ENCODE data around the gene SLK.

Gene SLK

GRCh38 chr10:103949728-103950127 lies 17.2 kb upstream of the SLK start:
- H3K27me3 ChIP-seq (ENCODE audit: insufficient read depth, low read length), result no peaks in the 10 kb centered on the region
- H3K14ac ChIP-seq (ENCODE audit: low read length), result no peak overlapping the region
- no peak overlapping the region for H2BK12ac ChIP-seq (ENCODE audit: low read length)
- H3K4me3 ChIP-seq (ENCODE audit: low read depth, low read length), result no peak overlapping the region
- H2BK120ac ChIP-seq (ENCODE audit: insufficient read depth, low read length, poor library complexity), result no peak overlapping the region
- H3K4me1 ChIP-seq (ENCODE audit: control insufficient read depth in 1 of 2, insufficient read depth in 2 of 2, low read length in 2 of 2), result no peaks in the 10 kb centered on the region
- no peak for DNase-seq
- no peaks in the 10 kb centered on the region for H3K79me1 ChIP-seq (ENCODE audit: low read length)
- no peak overlapping the region for H3K9ac ChIP-seq (ENCODE audit: low read length)
- no peak overlapping the region for H3K27ac ChIP-seq (ENCODE audit: low read depth, low read length)
- no peak overlapping the region for H2AK5ac ChIP-seq (ENCODE audit: low read length)
- no peak overlapping the region for H3K23ac ChIP-seq (ENCODE audit: low read length)
- H4K12ac ChIP-seq (ENCODE audit: low read depth, low read length), result no peak overlapping the region
- H2BK5ac ChIP-seq (ENCODE audit: low read depth, low read length, poor library complexity), result no peak overlapping the region
- H3K4me2 ChIP-seq (ENCODE audit: low read length), result no peak overlapping the region
- no peak overlapping the region for H3K4ac ChIP-seq (ENCODE audit: low read depth, low read length)
- H3K9me3 ChIP-seq (ENCODE audit: insufficient read depth, low read depth, low read length), result no peaks in the 10 kb centered on the region
- no peak overlapping the region for H4K8ac ChIP-seq (ENCODE audit: low read depth, low read length)
- H3K79me2 ChIP-seq (ENCODE audit: control insufficient read depth, insufficient read depth, low read length, poor library complexity), result no peaks in the 10 kb centered on the region
- no peak overlapping the region for H2AFZ ChIP-seq (ENCODE audit: insufficient read depth, low read length, poor library complexity)
- no peak overlapping the region for H4K91ac ChIP-seq (ENCODE audit: low read depth, low read length)
- H3K18ac ChIP-seq (ENCODE audit: low read length), result no peak overlapping the region
- WGBS (ENCODE audit: extremely low coverage, insufficient coverage, insufficient read length), result no CpG with 5 or more reads among the region's 4 CpGs
- H3K36me3 ChIP-seq (ENCODE audit: control insufficient read depth in 1 of 2, insufficient read depth in 2 of 2, low read length in 2 of 2), result no peaks in the 10 kb centered on the region

GRCh38 chr10:103951183-103951582 lies 15.8 kb upstream of the SLK start:
- Histone ChIP-seq H3K79me1 (ENCODE audit: low read length) (no peaks in the 10 kb centered on the region), H3K4ac (ENCODE audit: low read depth, low read length) (no peak overlapping the region), H3K4me1 (ENCODE audit: control insufficient read depth in 1 of 2, insufficient read depth in 2 of 2, low read length in 2 of 2) (peaks cover 0 to 2% of the 10 kb centered on the region in 2 experiments), H4K91ac (ENCODE audit: low read depth, low read length) (no peak overlapping the region), H3K18ac (ENCODE audit: low read length) (no peak overlapping the region), H3K4me2 (ENCODE audit: low read length) (no peak overlapping the region), H3K4me3 (ENCODE audit: low read depth, low read length) (no peak overlapping the region), H3K79me2 (ENCODE audit: control insufficient read depth, insufficient read depth, low read length, poor library complexity) (no peaks in the 10 kb centered on the region), H3K27ac (ENCODE audit: low read depth, low read length) (no peak overlapping the region), H3K14ac (ENCODE audit: low read length) (no peak overlapping the region), H2BK12ac (ENCODE audit: low read length) (no peak overlapping the region), H3K23ac (ENCODE audit: low read length) (no peak overlapping the region), H3K9me3 (ENCODE audit: insufficient read depth, low read depth, low read length) (no peaks in the 10 kb centered on the region), H3K27me3 (ENCODE audit: insufficient read depth, low read length) (no peaks in the 10 kb centered on the region), H3K36me3 (ENCODE audit: control insufficient read depth in 1 of 2, insufficient read depth in 2 of 2, low read length in 2 of 2) (no peaks in the 10 kb centered on the region), H2BK120ac (ENCODE audit: insufficient read depth, low read length, poor library complexity) (no peak overlapping the region), H2AFZ (ENCODE audit: insufficient read depth, low read length, poor library complexity) (no peak overlapping the region), H2BK5ac (ENCODE audit: low read depth, low read length, poor library complexity) (no peak overlapping the region), H2AK5ac (ENCODE audit: low read length) (no peak overlapping the region), H3K9ac (ENCODE audit: low read length) (no peak overlapping the region), H4K12ac (ENCODE audit: low read depth, low read length) (no peak overlapping the region), H4K8ac (ENCODE audit: low read depth, low read length) (no peak overlapping the region)
- no CpG with 5 or more reads among the region's 2 CpGs for WGBS (ENCODE audit: extremely low coverage, insufficient coverage, insufficient read length)
- no peak for DNase-seq

- no peak overlapping the region for H2BK120ac ChIP-seq (ENCODE audit: insufficient read depth, low read length, poor library complexity)
- no CpG with 5 or more reads among the region's 4 CpGs for WGBS (ENCODE audit: extremely low coverage, insufficient coverage, insufficient read length)
- no peak overlapping the region for H4K12ac ChIP-seq (ENCODE audit: low read depth, low read length)
- H4K91ac ChIP-seq (ENCODE audit: low read depth, low read length), result no peak overlapping the region
- no peaks in the 10 kb centered on the region for H3K79me1 ChIP-seq (ENCODE audit: low read length)
- no peaks in the 10 kb centered on the region for H3K79me2 ChIP-seq (ENCODE audit: control insufficient read depth, insufficient read depth, low read length, poor library complexity)
- no peak overlapping the region for H3K27ac ChIP-seq (ENCODE audit: low read depth, low read length)
- no peak overlapping the region for H3K4ac ChIP-seq (ENCODE audit: low read depth, low read length)
- no peak overlapping the region for H2BK12ac ChIP-seq (ENCODE audit: low read length)
- no peak overlapping the region for H3K4me3 ChIP-seq (ENCODE audit: low read depth, low read length)
- peaks cover 0 to 2% of the 10 kb centered on the region in 2 experiments for H3K4me1 ChIP-seq (ENCODE audit: control insufficient read depth in 1 of 2, insufficient read depth in 2 of 2, low read length in 2 of 2)
- H3K9me3 ChIP-seq (ENCODE audit: insufficient read depth, low read depth, low read length), result no peaks in the 10 kb centered on the region
- H3K23ac ChIP-seq (ENCODE audit: low read length), result no peak overlapping the region
- no peaks in the 10 kb centered on the region for H3K36me3 ChIP-seq (ENCODE audit: control insufficient read depth in 1 of 2, insufficient read depth in 2 of 2, low read length in 2 of 2)
- H3K9ac ChIP-seq (ENCODE audit: low read length), result no peak overlapping the region
- no peak overlapping the region for H2AFZ ChIP-seq (ENCODE audit: insufficient read depth, low read length, poor library complexity)
- H3K4me2 ChIP-seq (ENCODE audit: low read length), result no peak overlapping the region
- H3K14ac ChIP-seq (ENCODE audit: low read length), result no peak overlapping the region
- H2AK5ac ChIP-seq (ENCODE audit: low read length), result no peak overlapping the region
- H3K18ac ChIP-seq (ENCODE audit: low read length), result no peak overlapping the region
- no peak overlapping the region for H2BK5ac ChIP-seq (ENCODE audit: low read depth, low read length, poor library complexity)
- no peaks in the 10 kb centered on the region for H3K27me3 ChIP-seq (ENCODE audit: insufficient read depth, low read length)
- DNase-seq, result no peak
- no peak overlapping the region for H4K8ac ChIP-seq (ENCODE audit: low read depth, low read length)
These were observed 15.0 kb upstream of the SLK start for GRCh38 chr10:103951942-103952341.

- no peaks in the 10 kb centered on the region for H3K79me1 ChIP-seq (ENCODE audit: low read length)
- H2BK5ac ChIP-seq (ENCODE audit: low read depth, low read length, poor library complexity), result no peak overlapping the region
- no peak overlapping the region for H3K9ac ChIP-seq (ENCODE audit: low read length)
- H3K18ac ChIP-seq (ENCODE audit: low read length), result no peak overlapping the region
- no peak overlapping the region for H2BK12ac ChIP-seq (ENCODE audit: low read length)
- no peak overlapping the region for H3K23ac ChIP-seq (ENCODE audit: low read length)
- peaks cover 3% of the 10 kb centered on the region for H3K27me3 ChIP-seq (ENCODE audit: insufficient read depth, low read length)
- H2BK120ac ChIP-seq (ENCODE audit: insufficient read depth, low read length, poor library complexity), result no peak overlapping the region
- H3K14ac ChIP-seq (ENCODE audit: low read length), result no peak overlapping the region
- no CpG with 5 or more reads among the region's 1 CpG for WGBS (ENCODE audit: extremely low coverage, insufficient coverage, insufficient read length)
- H4K12ac ChIP-seq (ENCODE audit: low read depth, low read length), result no peak overlapping the region
- H3K4me2 ChIP-seq (ENCODE audit: low read length), result no peak overlapping the region
- no peaks in the 10 kb centered on the region for H3K9me3 ChIP-seq (ENCODE audit: insufficient read depth, low read depth, low read length)
- no peak overlapping the region for H3K27ac ChIP-seq (ENCODE audit: low read depth, low read length)
- H3K4me3 ChIP-seq (ENCODE audit: low read depth, low read length), result no peak overlapping the region
- H4K8ac ChIP-seq (ENCODE audit: low read depth, low read length), result no peak overlapping the region
- H2AK5ac ChIP-seq (ENCODE audit: low read length), result no peak overlapping the region
- no peak overlapping the region for H3K4ac ChIP-seq (ENCODE audit: low read depth, low read length)
- no peaks in the 10 kb centered on the region for H3K36me3 ChIP-seq (ENCODE audit: control insufficient read depth in 1 of 2, insufficient read depth in 2 of 2, low read length in 2 of 2)
- DNase-seq, result no peak
- no peak overlapping the region for H4K91ac ChIP-seq (ENCODE audit: low read depth, low read length)
- H3K4me1 ChIP-seq (ENCODE audit: control insufficient read depth in 1 of 2, insufficient read depth in 2 of 2, low read length in 2 of 2), result peaks cover 0 to 2% of the 10 kb centered on the region in 2 experiments
- H2AFZ ChIP-seq (ENCODE audit: insufficient read depth, low read length, poor library complexity), result no peak overlapping the region
- no peaks in the 10 kb centered on the region for H3K79me2 ChIP-seq (ENCODE audit: control insufficient read depth, insufficient read depth, low read length, poor library complexity)
These were observed 12.4 kb upstream of the SLK start for GRCh38 chr10:103954543-103954942.

All from trophoblast cell (in vitro differentiated cells and primary cell).